Left cardiac atrium (tissue), 4 donors: ENCODE measurements around the gene C1QTNF5. TPM values are rescaled to one million over a fixed set of nuclear protein-coding genes. Genes with fewer than 3 reads are reported as not detected.

ENCODE experiments used
- ATAC-seq, 2 donors: fragments of 200-7000 bp; cut with Tn5 transposase; one replicate each; pipeline ENCODE4 v1.9.1; 2020; ENCODE audit warnings: mild to moderate bottlenecking in 2 of 2, moderate library complexity in 2 of 2
- DNase-seq: peaks from one replicate; pipeline ENCODE4 v3.0.0-alpha.2; 2020
- intact Hi-C, 2 donors: fragments of 100-400 bp; cut with DNase I; formaldehyde crosslinking; loops; one replicate each; pipeline versions ENCODE4 v1.14.1 to v1.15.1; 2022 to 2023
- total RNA-seq, 2 donors: library from RNA; stranded (reverse); fragmentation: NEBNext Ultra II Directional; extraction: Animal tissue kit (Norgen Biotek cat#: 25700); gene quantifications; one replicate each; pipeline ENCODE4 v1.2.1, GENCODE V29; 2021
- donor health status: DM: no; HTN: yes; CAD: no.
- donor health status: DM: no; HTN: yes; CAD: no; lungs with severe emphysema.
- donor health status: DM: yes; HTN: yes; CAD: no.
- donor health status: Dilated cardiomyopathy.

Gene C1QTNF5
- total RNA-seq, 2 donors from 2014 or later, result 25.1 to 39.9 TPM

- DNase-seq, result no peak
- intact Hi-C loops, result loop anchor here in 1 of 2 donors (5.0 kb wide), 1 partner anchor 37 kb away; no protein-coding TSS in a partner anchor
- peak; percentile 10 to 16 for ATAC-seq
Observed at GRCh38 chr11:119374632-119375336, 34.1 kb upstream of the C1QTNF5 start.

GRCh38 chr11:119373921-119374631, 33.4 kb upstream of the C1QTNF5 start:
- intact Hi-C loops, result loop anchor here in 1 of 2 donors (2.0 to 5.0 kb wide), 2 partner anchors 17 to 37 kb away; no protein-coding TSS in a partner anchor
- DNase-seq (peak; percentile 59), ATAC-seq (peak in 1 of 2 donors; percentile 11)

GRCh38 chr11:119373059-119373920, 32.6 kb upstream of the C1QTNF5 start:
- DNase-seq (no peak), ATAC-seq (no peak)
- intact Hi-C loops, result loop anchor here in 1 of 2 donors (2.0 to 5.0 kb wide), 2 partner anchors 16 to 36 kb away; no protein-coding TSS in a partner anchor

- intact Hi-C loops, result loop anchor here in 1 of 2 donors (2.0 to 5.0 kb wide), 2 partner anchors 16 to 35 kb away; no protein-coding TSS in a partner anchor
- no peak for DNase-seq
- no peak for ATAC-seq
Observed at GRCh38 chr11:119372260-119373058, 31.8 kb upstream of the C1QTNF5 start.

- intact Hi-C loops, result loop anchor here in 1 of 2 donors (2.0 to 5.0 kb wide), 2 partner anchors 15 to 34 kb away; no protein-coding TSS in a partner anchor
- ATAC-seq (peak; percentile 11 to 32), DNase-seq (no peak)
Observed at GRCh38 chr11:119371778-119372182, 31.1 kb upstream of the C1QTNF5 start.

- ATAC-seq (no peak), DNase-seq (no peak)
- intact Hi-C loops, result loop anchor here in 1 of 2 donors (5.0 kb wide), 1 partner anchor 34 kb away; no protein-coding TSS in a partner anchor
Observed at GRCh38 chr11:119371067-119371601, 30.5 kb upstream of the C1QTNF5 start.

- DNase-seq, result no peak
- ATAC-seq, result peak; percentile 17 to 20
- intact Hi-C loops, result loop anchor here in 1 of 2 donors (5.0 kb wide), 1 partner anchor 33 kb away; no protein-coding TSS in a partner anchor
Observed at GRCh38 chr11:119370486-119371046, 29.9 kb upstream of the C1QTNF5 start.

GRCh38 chr11:119369132-119369925, 28.6 kb upstream of the C1QTNF5 start:
- intact Hi-C loops, result no loop called here
- no peak for ATAC-seq

GRCh38 chr11:119368121-119369034, 27.7 kb upstream of the C1QTNF5 start:
- peak; percentile 70 for DNase-seq
- ATAC-seq, result peak; percentile 4 to 72
- intact Hi-C loops, result no loop called here

More at GRCh38 chr11:119369132-119369925, 28.6 kb upstream of the C1QTNF5 start:
- no peak for DNase-seq

- no peak for DNase-seq
- peak in 1 of 2 donors; percentile 42 for ATAC-seq
- intact Hi-C loops, result no loop called here
Observed at GRCh38 chr11:119367661-119368120, 27.0 kb upstream of the C1QTNF5 start.

- intact Hi-C loops, result no loop called here
- ATAC-seq (no peak), DNase-seq (no peak)
Observed at GRCh38 chr11:119366690-119367620, 26.3 kb upstream of the C1QTNF5 start.

GRCh38 chr11:119365071-119365591, 24.4 kb upstream of the C1QTNF5 start:
- peak in 1 of 2 donors; percentile 10 for ATAC-seq
- intact Hi-C loops, result no loop called here
- DNase-seq, result no peak

- peak; percentile 67 for DNase-seq
- ATAC-seq, result peak; percentile 47 to 77
- intact Hi-C loops, result no loop called here
Observed at GRCh38 chr11:119363851-119364590, 23.3 kb upstream of the C1QTNF5 start.
